ENCODE data around the gene GPC2. TPM values are rescaled to one million over a fixed set of nuclear protein-coding genes. Genes with fewer than 3 reads are reported as not detected.

GPC2 gene
- total RNA-seq, 1 experiment from 2014 or later, result 45.2 TPM

- Histone ChIP-seq H4K8ac (replicated peaks; ENCODE audit: insufficient read length, low read depth, low read length) (no peak overlapping the region), H2AK5ac (ENCODE audit: insufficient read length, low read length) (no peak overlapping the region), H3K4me1 (ENCODE audit: insufficient read depth, low read length) (no peaks in the 10 kb centered on the region), H3K4me2 (ENCODE audit: insufficient read depth, insufficient read length, low read length) (no peak overlapping the region), H2BK12ac (ENCODE audit: insufficient read length, low read depth, low read length) (no peak overlapping the region), H2AFZ (ENCODE audit: low read length) (no peak overlapping the region), H2BK120ac (ENCODE audit: low read depth, low read length, poor library complexity, severe bottlenecking) (no peak overlapping the region), H4K5ac (ENCODE audit: insufficient read length, low read depth, low read length) (no peak overlapping the region), H3K79me1 (ENCODE audit: insufficient read depth, low read depth, low read length, poor library complexity, severe bottlenecking) (no peaks in the 10 kb centered on the region), H3K27me3 (ENCODE audit: insufficient read depth, low read length) (no peaks in the 10 kb centered on the region), H3K79me2 (ENCODE audit: insufficient read depth, low read length) (no peaks in the 10 kb centered on the region), H3K23ac (ENCODE audit: insufficient read length, low read depth, low read length) (no peak overlapping the region), H2BK5ac (ENCODE audit: insufficient read length, low read length) (no peak overlapping the region), H4K91ac (ENCODE audit: insufficient read length, low read depth, low read length) (no peak overlapping the region), H3K14ac (ENCODE audit: insufficient read depth, low read length) (no peak overlapping the region; the same call in 1 of the 2 replicates), H3K27ac (ENCODE audit: insufficient read length, low read depth, low read length) (no peak overlapping the region), H2BK15ac (ENCODE audit: low read depth, low read length) (no peak overlapping the region), H3K4ac (ENCODE audit: low read depth, low read length) (no peak overlapping the region), H3K56ac (ENCODE audit: insufficient read length, low read depth, low read length) (no peak overlapping the region), H3K18ac (ENCODE audit: insufficient read length, low read depth, low read length) (no peak overlapping the region), H3T11ph (ENCODE audit: low read length) (no peak overlapping the region), H3K9me3 (ENCODE audit: control insufficient read depth, low read depth, low read length) (no peaks in the 10 kb centered on the region), H3K9ac (ENCODE audit: extremely low read depth, insufficient read length, low read length) (no peak overlapping the region), H2BK20ac (ENCODE audit: low read depth, low read length, poor library complexity, severe bottlenecking) (no peak overlapping the region), H3K23me2 (ENCODE audit: insufficient read length, low read depth, low read length, poor library complexity, severe bottlenecking) (no peaks in the 10 kb centered on the region), H4K20me1 (ENCODE audit: control insufficient read depth, insufficient read depth, insufficient read length) (no peaks in the 10 kb centered on the region)
- Mint-ChIP-seq H3K4me3 (no peak overlapping the region), H3K36me3 (ENCODE audit: insufficient read depth in 1 of 3, low read depth in 3 of 3) (peaks cover 4 to 17% (median 12%) of the 10 kb centered on the region in 3 experiments; a peak in 5 of 7 replicates), H3K27ac (peak overlapping the region in 1 of 3 experiments; percentile 40; a peak in 2 of 7 replicates), H3K9me3 (no peaks in the 10 kb centered on the region), H3K4me1 (peaks cover 1 to 7% of the 10 kb centered on the region in 2 experiments; a peak in 3 of 4 replicates), H3K27me3 (ENCODE audit: low read depth) (no peaks in the 10 kb centered on the region)
- DNase-seq, result no peak
- TF ChIP-seq, protein P1, sequence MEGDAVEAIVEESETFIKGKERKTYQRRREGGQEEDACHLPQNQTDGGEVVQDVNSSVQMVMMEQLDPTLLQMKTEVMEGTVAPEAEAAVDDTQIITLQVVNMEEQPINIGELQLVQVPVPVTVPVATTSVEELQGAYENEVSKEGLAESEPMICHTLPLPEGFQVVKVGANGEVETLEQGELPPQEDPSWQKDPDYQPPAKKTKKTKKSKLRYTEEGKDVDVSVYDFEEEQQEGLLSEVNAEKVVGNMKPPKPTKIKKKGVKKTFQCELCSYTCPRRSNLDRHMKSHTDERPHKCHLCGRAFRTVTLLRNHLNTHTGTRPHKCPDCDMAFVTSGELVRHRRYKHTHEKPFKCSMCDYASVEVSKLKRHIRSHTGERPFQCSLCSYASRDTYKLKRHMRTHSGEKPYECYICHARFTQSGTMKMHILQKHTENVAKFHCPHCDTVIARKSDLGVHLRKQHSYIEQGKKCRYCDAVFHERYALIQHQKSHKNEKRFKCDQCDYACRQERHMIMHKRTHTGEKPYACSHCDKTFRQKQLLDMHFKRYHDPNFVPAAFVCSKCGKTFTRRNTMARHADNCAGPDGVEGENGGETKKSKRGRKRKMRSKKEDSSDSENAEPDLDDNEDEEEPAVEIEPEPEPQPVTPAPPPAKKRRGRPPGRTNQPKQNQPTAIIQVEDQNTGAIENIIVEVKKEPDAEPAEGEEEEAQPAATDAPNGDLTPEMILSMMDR (conservative IDR thresholded peaks at IDR 0.05), result no peak
- no CpG with 5 or more reads among the region's 13 CpGs for WGBS (ENCODE audit: extremely low coverage, insufficient read length, low lambda C conversion rate)
These were observed 45.4 kb upstream of the GPC2 start for GRCh38 chr7:100222445-100223132.

Measured in H9 (cell line).